ENCODE data around the gene AVEN.

Gene AVEN

GRCh38 chr15:33985287-33985686, 53.7 kb downstream of the AVEN start:
- no peak for DNase-seq

GRCh38 chr15:33982516-33982915, 56.5 kb downstream of the AVEN start:
- no peak for DNase-seq

- no peak for DNase-seq
Observed at GRCh38 chr15:33980159-33980558, 58.8 kb downstream of the AVEN start.

- DNase-seq = no peak
Observed at GRCh38 chr15:33975022-33975565, 63.9 kb downstream of the AVEN start.

GRCh38 chr15:33971811-33972210, 67.2 kb downstream of the AVEN start:
- no peak for DNase-seq

- DNase-seq = no peak
Observed at GRCh38 chr15:33968821-33969220, 70.2 kb downstream of the AVEN start.

GRCh38 chr15:33968224-33968623, 70.8 kb downstream of the AVEN start, which contains the start of gene CHRM5:
TSS of gene CHRM5 (plus strand) at chr15:33968497. CDS start at chr15:34062718, 94,221 bp downstream.
- DNase-seq = no peak

GRCh38 chr15:33964665-33965040, 74.4 kb downstream of the AVEN start:
- no peak for DNase-seq

- DNase-seq = no peak
Observed at GRCh38 chr15:33963831-33964664, 75.0 kb downstream of the AVEN start.

GRCh38 chr15:33960549-33960935, 78.5 kb downstream of the AVEN start:
- DNase-seq = no peak

- no peak for DNase-seq
Observed at GRCh38 chr15:33959844-33960548, 79.0 kb downstream of the AVEN start.

- no peak for DNase-seq
Observed at GRCh38 chr15:33956397-33956796, 82.6 kb downstream of the AVEN start.

- DNase-seq = no peak
Observed at GRCh38 chr15:33955945-33956344, 83.1 kb downstream of the AVEN start.

- DNase-seq = no peak
Observed at GRCh38 chr15:33946152-33946551, 92.9 kb downstream of the AVEN start.

GRCh38 chr15:33941279-33942063, 97.5 kb downstream of the AVEN start:
- no peak for DNase-seq

- DNase-seq = no peak
Observed at GRCh38 chr15:33934921-33935320, 104.1 kb downstream of the AVEN start.

- no peak for DNase-seq
Observed at GRCh38 chr15:33934396-33934795, 104.6 kb downstream of the AVEN start.

GRCh38 chr15:33932734-33933133, 106.3 kb downstream of the AVEN start:
- DNase-seq = no peak

GRCh38 chr15:33926260-33926659, 112.7 kb downstream of the AVEN start:
- no peak for DNase-seq

- no peak for DNase-seq
Observed at GRCh38 chr15:33923446-33923845, 115.6 kb downstream of the AVEN start.

- DNase-seq = no peak
Observed at GRCh38 chr15:33915571-33916407, 123.2 kb downstream of the AVEN start.

- DNase-seq = no peak
Observed at GRCh38 chr15:33913459-33913858, 125.5 kb downstream of the AVEN start.
